Endodermal cell (in vitro differentiated cells): ENCODE measurements around the gene TMEM121B. TPM values are rescaled to one million over a fixed set of nuclear protein-coding genes. Genes with fewer than 3 reads are reported as not detected.

Source experiments
- DNase-seq: peaks from one replicate; pipeline ENCODE4 v3.0.0-alpha.2; 2017
- H3K27ac ChIP-seq: 2 replicates; pipeline ENCODE4 v1.5.1; 2013; ENCODE audit warnings: mild to moderate bottlenecking, low read depth, low read length, moderate library complexity
- H3K27me3 ChIP-seq: 2 replicates; pipeline ENCODE4 v1.6.1; 2013; ENCODE audit warnings: mild to moderate bottlenecking, low read length, moderate library complexity; ENCODE audit not compliant: insufficient read depth, control insufficient read depth, poor library complexity, severe bottlenecking
- H3K36me3 ChIP-seq: 2 replicates; pipeline ENCODE4 v1.7.0; 2013; ENCODE audit warnings: mild to moderate bottlenecking, low read length, moderate library complexity; ENCODE audit not compliant: control insufficient read depth, insufficient read depth
- H3K4me1 ChIP-seq: one replicate; pipeline ENCODE4 v1.7.0; 2013; ENCODE audit warnings: low read length; ENCODE audit not compliant: control insufficient read depth, insufficient read depth
- H3K4me3 ChIP-seq: 2 replicates; pipeline ENCODE4 v1.5.1; 2013; ENCODE audit warnings: mild to moderate bottlenecking, low read length, moderate library complexity
- H3K9ac ChIP-seq: 2 replicates; pipeline ENCODE4 v1.6.1; 2013; ENCODE audit warnings: mild to moderate bottlenecking, low read length, moderate library complexity; ENCODE audit not compliant: poor library complexity, severe bottlenecking; ENCODE audit errors: extremely low read depth
- H3K9me3 ChIP-seq: 2 replicates; pipeline ENCODE4 v1.6.1; 2013; ENCODE audit warnings: mild to moderate bottlenecking, low read length, moderate library complexity; ENCODE audit not compliant: control insufficient read depth
- H3K27ac Mint-ChIP-seq: 2 replicates; pipeline ENCODE4 v1.8.0; 2020; ENCODE audit warnings: mixed read lengths
- H3K27me3 Mint-ChIP-seq: 2 replicates; pipeline ENCODE4 v1.8.0; 2021; ENCODE audit warnings: mild to moderate bottlenecking, mixed read lengths; ENCODE audit not compliant: insufficient read depth
- H3K36me3 Mint-ChIP-seq: 2 replicates; pipeline ENCODE4 v1.8.0; 2020; ENCODE audit warnings: low read depth, mixed read lengths
- H3K4me1 Mint-ChIP-seq: 2 replicates; pipeline ENCODE4 v1.8.0; 2020; ENCODE audit warnings: mixed read lengths
- H3K4me3 Mint-ChIP-seq: 2 replicates; pipeline ENCODE4 v1.8.0; 2020; ENCODE audit warnings: mild to moderate bottlenecking, moderate library complexity, mixed read lengths
- H3K9me3 Mint-ChIP-seq: 2 replicates; pipeline ENCODE4 v1.8.0; 2020; ENCODE audit warnings: mild to moderate bottlenecking, mixed read lengths
- CTCF ChIP-seq: fragments of 200-600 bp; sonication (generic); conservative IDR thresholded peaks from 2 replicates; pipeline ENCODE4 v1.5.0; 2021; ENCODE audit warnings: antibody characterized with exemption, mild to moderate bottlenecking
- WGBS, 2 experiments: methylation state at CpG; one replicate each; pipeline versions ENCODE4 v1.1.5 to v1.1.7; 2013; ENCODE audit warnings: missing lambda C conversion rate in 2 of 2, mixed read lengths in 1 of 2; ENCODE audit not compliant: insufficient coverage in 1 of 2, insufficient read length in 1 of 2; 5-methylcytosine and 5-hydroxymethylcytosine counted together
- total RNA-seq, 2 donors: library from RNA; stranded (reverse); fragmentation: NEBNext Ultra II Directional in 1 of 2; extraction: Animal tissue kit (Norgen Biotek cat#: 25700) in 1 of 2; gene quantifications; 2 replicates in 1 of 2; 3 replicates in 1 of 2; pipeline ENCODE4 v1.2.1, GENCODE V29; 2021

Gene TMEM121B
- total RNA-seq, 2 donors from 2014 or later = 8.9 to 10.9 TPM

- Histone ChIP-seq H3K9me3 (no peaks in the 10 kb centered on the region), H3K27me3 (no peaks in the 10 kb centered on the region), H3K27ac (no peak overlapping the region), H3K4me1 (no peaks in the 10 kb centered on the region), H3K4me3 (no peak overlapping the region), H3K36me3 (peaks cover 36% of the 10 kb centered on the region), H3K9ac (no peak overlapping the region)
- Mint-ChIP-seq H3K27ac (no peak overlapping the region), H3K27me3 (no peaks in the 10 kb centered on the region), H3K4me3 (no peak overlapping the region), H3K36me3 (peaks cover 48% of the 10 kb centered on the region), H3K9me3 (no peaks in the 10 kb centered on the region), H3K4me1 (no peaks in the 10 kb centered on the region)
- DNase-seq = no peak
- 89 to 98% methylated on average over 8 of the region's 8 CpGs for WGBS, 2 experiments
- TF ChIP-seq CTCF = no peak
Measured at GRCh38 chr22:17140022-17140421, 18.9 kb upstream of the TMEM121B start.

GRCh38 chr22:17138513-17138912 is 17.4 kb upstream of the TMEM121B start:
- Histone ChIP-seq H3K27ac (no peak overlapping the region), H3K9ac (no peak overlapping the region), H3K27me3 (no peaks in the 10 kb centered on the region), H3K9me3 (no peaks in the 10 kb centered on the region), H3K36me3 (peaks cover 29% of the 10 kb centered on the region), H3K4me3 (no peak overlapping the region), H3K4me1 (no peaks in the 10 kb centered on the region)
- H3K4me1 Mint-ChIP-seq = no peaks in the 10 kb centered on the region
- WGBS, 2 experiments = 91 to 95% methylated on average over 11 of the region's 11 CpGs
- H3K27ac Mint-ChIP-seq = no peak overlapping the region
- peaks cover 42% of the 10 kb centered on the region for H3K36me3 Mint-ChIP-seq
- TF ChIP-seq CTCF = no peak
- no peak for DNase-seq
- no peak overlapping the region for H3K4me3 Mint-ChIP-seq
- H3K27me3 Mint-ChIP-seq = no peaks in the 10 kb centered on the region
- H3K9me3 Mint-ChIP-seq = no peaks in the 10 kb centered on the region

- no peaks in the 10 kb centered on the region for H3K9me3 ChIP-seq
- 95% methylated on average over 15 to 17 of the region's 17 CpGs for WGBS, 2 experiments
- H3K4me1 ChIP-seq = no peaks in the 10 kb centered on the region
- no peak overlapping the region for H3K9ac ChIP-seq
- Mint-ChIP-seq H3K27me3 (no peaks in the 10 kb centered on the region), H3K4me3 (no peak overlapping the region), H3K36me3 (peaks cover 39% of the 10 kb centered on the region), H3K4me1 (no peaks in the 10 kb centered on the region), H3K9me3 (no peaks in the 10 kb centered on the region), H3K27ac (no peak overlapping the region)
- no peak overlapping the region for H3K27ac ChIP-seq
- TF ChIP-seq CTCF = no peak
- no peak for DNase-seq
- no peak overlapping the region for H3K4me3 ChIP-seq
- peaks cover 23% of the 10 kb centered on the region for H3K36me3 ChIP-seq
- H3K27me3 ChIP-seq = no peaks in the 10 kb centered on the region
Measured at GRCh38 chr22:17137861-17138425, 16.8 kb upstream of the TMEM121B start.
